H1 (cell line): ENCODE results near the gene TNIK. TPM values are rescaled to one million over a fixed set of nuclear protein-coding genes. Genes with fewer than 3 reads are reported as not detected.

ENCODE experiments used
- CTCF ChIA-PET: fragments of 300-600 bp; sonication (Branson Sonifier 250); formaldehyde crosslinking; loops from one replicate; lab custom pipeline; 2021; ENCODE audit not compliant: partially characterized antibody; lab: Charles Lee
- POLR2A ChIA-PET: fragments of 300-600 bp; sonication (Branson Sonifier 250); formaldehyde crosslinking; loops from one replicate; lab custom pipeline; 2021; ENCODE audit warnings: inconsistent platforms; ENCODE audit not compliant: partially characterized antibody; lab: Charles Lee
- DNase-seq, 2 experiments: peaks; one replicate each; pipeline versions ENCODE4 v3.0.0 to v3.0.0-alpha.2; 2010 to 2022; ENCODE audit warnings: low spot score in 2 of 2, low read depth in 1 of 2, mixed read lengths in 1 of 2
- FAIRE-seq: peaks from 2 replicates; lab custom pipeline; 2011; peaks lifted over from hg19 to GRCh38; lab: Jason Lieb, UNC
- H2AFZ ChIP-seq: 2 replicates; pipeline ENCODE4 v1.8.1; 2012; ENCODE audit warnings: low read length, inconsistent platforms
- H2AK5ac ChIP-seq: 2 replicates; pipeline ENCODE4 v1.6.1; 2013; ENCODE audit warnings: low read depth, low read length
- H2BK120ac ChIP-seq: replicated peaks from 2 replicates; pipeline ENCODE3; 2013; ENCODE audit warnings: low read depth, low read length, inconsistent platforms
- H2BK12ac ChIP-seq: 2 replicates; pipeline ENCODE4 v1.6.1; 2013; ENCODE audit warnings: low read depth, low read length
- H2BK15ac ChIP-seq: 2 replicates; pipeline ENCODE4 v1.6.1; 2013; ENCODE audit warnings: low read length
- H2BK20ac ChIP-seq: 2 replicates; pipeline ENCODE4 v1.6.1; 2013; ENCODE audit warnings: low read length
- H2BK5ac ChIP-seq: 2 replicates; pipeline ENCODE4 v1.6.1; 2013; ENCODE audit warnings: low read depth, low read length
- H3K14ac ChIP-seq: 2 replicates; pipeline ENCODE4 v1.6.1; 2013; ENCODE audit warnings: inconsistent platforms; ENCODE audit not compliant: insufficient read length
- H3K18ac ChIP-seq: 2 replicates; pipeline ENCODE4 v1.6.1; 2013; ENCODE audit warnings: low read length; ENCODE audit errors: extremely low read depth
- H3K23ac ChIP-seq: 2 replicates; pipeline ENCODE4 v1.6.1; 2013; ENCODE audit warnings: inconsistent platforms; ENCODE audit not compliant: insufficient read length
- H3K23me2 ChIP-seq: 2 replicates; pipeline ENCODE4 v1.6.1; 2013; ENCODE audit warnings: low read depth, low read length
- H3K27ac ChIP-seq: 2 replicates; pipeline ENCODE4 v1.6.1; 2011; ENCODE audit warnings: low read depth, low read length, inconsistent platforms
- H3K27me3 ChIP-seq, 4 experiments: replicated peaks in 1 of 4; 1 replicate in 1 of 4; 2 replicates in 3 of 4; pipeline versions ENCODE4 v1.6.1 to v1.8.1; 2011 to 2013; ENCODE audit warnings: low read length in 3 of 4, mild to moderate bottlenecking in 3 of 4, inconsistent platforms in 2 of 4, mixed read lengths in 2 of 4, moderate library complexity in 1 of 4; ENCODE audit not compliant: control insufficient read depth in 3 of 4, insufficient read depth in 3 of 4; ENCODE audit errors: extremely low read depth in 1 of 4
- H3K36me3 ChIP-seq, 4 experiments: 2 replicates each; pipeline versions ENCODE4 v1.6.1 to v1.8.1; 2011 to 2013; ENCODE audit warnings: mild to moderate bottlenecking in 4 of 4, low read length in 3 of 4, moderate library complexity in 2 of 4, control low read depth in 1 of 4, inconsistent platforms in 1 of 4; ENCODE audit not compliant: insufficient read depth in 4 of 4, control insufficient read depth in 2 of 4
- H3K4ac ChIP-seq: replicated peaks from 2 replicates; pipeline ENCODE3; 2013; ENCODE audit warnings: low read length, low read depth, mixed read lengths, inconsistent platforms; ENCODE audit not compliant: insufficient read length
- H3K4me1 ChIP-seq, 4 experiments: replicated peaks in 1 of 4; 1 replicate in 1 of 4; 2 replicates in 3 of 4; pipeline versions ENCODE4 v1.6.1 to v1.8.1; 2011 to 2013; ENCODE audit warnings: low read length in 3 of 4, inconsistent platforms in 2 of 4, mixed read lengths in 1 of 4; ENCODE audit not compliant: insufficient read depth in 4 of 4, control insufficient read depth in 3 of 4
- H3K4me2 ChIP-seq, 2 experiments: 2 replicates each; pipeline versions ENCODE4 v1.6.1 to v1.8.1; 2011 to 2013; ENCODE audit warnings: low read depth in 2 of 2, low read length in 2 of 2, control low read depth in 1 of 2, inconsistent platforms in 1 of 2, mild to moderate bottlenecking in 1 of 2; ENCODE audit not compliant: insufficient read depth in 1 of 2
- H3K4me3 ChIP-seq, 4 experiments: fragments of 200-600, 300-600 bp in 1 of 4; sonication (generic), shearing (Covaris generic), sonication (Bioruptor Twin) in 1 of 4; 2 replicates each; pipeline versions ENCODE4 v1.5.1 to v1.8.1; 2011 to 2016; ENCODE audit warnings: low read length in 4 of 4, low read depth in 3 of 4, control low read depth in 2 of 4, inconsistent platforms in 2 of 4, mild to moderate bottlenecking in 2 of 4, mixed read lengths in 1 of 4, moderate library complexity in 1 of 4; ENCODE audit not compliant: insufficient read depth in 2 of 4; ENCODE audit errors: extremely low read depth in 1 of 4
- H3K56ac ChIP-seq: replicated peaks from 2 replicates; pipeline ENCODE3; 2013; ENCODE audit warnings: low read depth, mild to moderate bottlenecking, mixed read lengths, low read length, inconsistent platforms; ENCODE audit not compliant: insufficient read length
- H3K79me1 ChIP-seq: 2 replicates; pipeline ENCODE4 v1.6.1; 2013; ENCODE audit warnings: low read depth, low read length, control low read depth
- H3K79me2 ChIP-seq, 2 experiments: 2 replicates each; pipeline versions ENCODE4 v1.6.1 to v1.8.1; 2012 to 2013; ENCODE audit warnings: low read length in 2 of 2, mild to moderate bottlenecking in 2 of 2, inconsistent platforms in 1 of 2; ENCODE audit not compliant: insufficient read depth in 2 of 2, control insufficient read depth in 1 of 2
- H3K9ac ChIP-seq, 4 experiments: replicated peaks in 1 of 4; 1 replicate in 1 of 4; 2 replicates in 3 of 4; pipeline versions ENCODE4 v1.6.1 to v1.8.1; 2011 to 2013; ENCODE audit warnings: low read depth in 3 of 4, low read length in 3 of 4, control low read depth in 2 of 4, mild to moderate bottlenecking in 2 of 4, moderate library complexity in 2 of 4, inconsistent platforms in 1 of 4; ENCODE audit errors: extremely low read depth in 1 of 4
- H3K9me3 ChIP-seq, 2 experiments: 2 replicates each; pipeline versions ENCODE4 v1.6.1 to v1.8.1; 2012 to 2013; ENCODE audit warnings: mild to moderate bottlenecking in 2 of 2, moderate library complexity in 2 of 2, control low read depth in 1 of 2, inconsistent platforms in 1 of 2, low read depth in 1 of 2, low read length in 1 of 2, mixed read lengths in 1 of 2; ENCODE audit not compliant: insufficient read depth in 2 of 2
- H4K20me1 ChIP-seq, 2 experiments: replicated peaks in 1 of 2; 2 replicates each; pipeline versions ENCODE3 to v1.8.1; 2011 to 2013; ENCODE audit warnings: inconsistent platforms in 2 of 2, low read length in 2 of 2, mild to moderate bottlenecking in 1 of 2; ENCODE audit not compliant: insufficient read depth in 2 of 2, control insufficient read depth in 1 of 2
- H4K5ac ChIP-seq: 2 replicates; pipeline ENCODE4 v1.6.1; 2013; ENCODE audit warnings: low read length, low read depth, mixed read lengths, inconsistent platforms; ENCODE audit not compliant: insufficient read length
- H4K8ac ChIP-seq: 2 replicates; pipeline ENCODE4 v1.8.0; 2013; ENCODE audit warnings: mild to moderate bottlenecking, moderate library complexity, low read length, inconsistent platforms; ENCODE audit not compliant: insufficient read depth; ENCODE audit errors: extremely low read depth
- H4K91ac ChIP-seq: replicated peaks from 2 replicates; pipeline ENCODE3; 2013; ENCODE audit warnings: low read length, mixed read lengths, inconsistent platforms; ENCODE audit not compliant: insufficient read length
- CEBPB ChIP-seq: IDR thresholded peaks from 2 replicates; pipeline ENCODE4 v1.6.1; 2012; ENCODE audit warnings: low read depth, low read length
- EGR1 ChIP-seq: IDR thresholded peaks from 2 replicates; pipeline ENCODE4 v1.6.1; 2011; ENCODE audit warnings: low read depth, low read length, borderline replicate concordance
- GTF2F1 ChIP-seq: IDR thresholded peaks from 2 replicates; pipeline ENCODE4 v1.6.1; 2012; ENCODE audit warnings: low read depth, low read length, improper control_type of control experiment, borderline replicate concordance
- MAFK ChIP-seq: IDR thresholded peaks from 2 replicates; pipeline ENCODE4 v1.6.1; 2012; ENCODE audit warnings: low read depth, mild to moderate bottlenecking, improper control_type of control experiment, low read length
- NANOG ChIP-seq: IDR thresholded peaks from 2 replicates; pipeline ENCODE4 v1.6.1; 2011; ENCODE audit warnings: low read length, low read depth, mild to moderate bottlenecking, inconsistent platforms; ENCODE audit not compliant: insufficient read depth, poor library complexity, severe bottlenecking
- RXRA ChIP-seq: IDR thresholded peaks from 2 replicates; pipeline ENCODE4 v1.6.1; 2011; ENCODE audit warnings: low read depth, mild to moderate bottlenecking, low read length, moderate library complexity; ENCODE audit not compliant: insufficient read depth
- SP1 ChIP-seq: IDR thresholded peaks from 2 replicates; pipeline ENCODE4 v1.6.1; 2011; ENCODE audit warnings: low read depth, low read length
- YY1 ChIP-seq: IDR thresholded peaks from 2 replicates; pipeline ENCODE4 v1.6.1; 2011; ENCODE audit warnings: low read depth, mild to moderate bottlenecking, low read length
- WGBS, 2 experiments: shearing (Covaris generic) in 1 of 2; methylation state at CpG; one replicate each; pipeline versions ENCODE4 v1.1.6 to v1.1.7; 2013 to 2015; ENCODE audit warnings: low lambda C conversion rate in 2 of 2, mixed read lengths in 2 of 2, inconsistent platforms in 1 of 2, low coverage in 1 of 2, missing lambda C conversion rate in 1 of 2; ENCODE audit not compliant: insufficient replicate concordance in 2 of 2, insufficient coverage in 1 of 2, insufficient read length in 1 of 2; ENCODE audit errors: extremely low coverage in 1 of 2, missing lambda C conversion rate in 1 of 2; 5-methylcytosine and 5-hydroxymethylcytosine counted together
- polyA plus RNA-seq, 7 experiments: library from polyadenylated mRNA; depleted of rRNA in 3 of 7; stranded (reverse) in 5 of 7; unstranded in 2 of 7; fragments of >200 nt in 5 of 7; fragments of 200-250 nt in 2 of 7; gene quantifications; 1 replicate in 5 of 7; 2 replicates in 1 of 7; 4 replicates in 1 of 7; pipeline versions ENCODE4 v1.2.1 to v1.2.3, GENCODE V29; 2011 to 2013; ENCODE audit warnings: missing spikeins in 2 of 7, mixed read lengths in 2 of 7
- total RNA-seq: library from RNA; stranded (reverse); fragmentation: NEBNext Ultra II Directional; extraction: Animal tissue kit (Norgen Biotek cat#: 25700); gene quantifications from 2 replicates; pipeline ENCODE4 v1.2.1, GENCODE V29; 2021

TNIK gene
- total and polyA plus RNA-seq, 2 of the 8 experiments (the other 6 are each of a cell fraction or from before 2014, with no cell fraction given): 7.4 to 42.0 TPM

- DNase-seq: no peak
- no peaks in the 10 kb centered on the region for H3K79me1 ChIP-seq
- FAIRE-seq: no peak
- no peak overlapping the region for H3K18ac ChIP-seq
- H2BK20ac ChIP-seq: no peak overlapping the region
- no peaks in the 10 kb centered on the region; the same call in 1 of the 2 replicates for H3K23me2 ChIP-seq
- no peak overlapping the region for H3K9ac ChIP-seq
- H3K4me2 ChIP-seq: no peak overlapping the region
- ChIA-PET CTCF (interaction anchor here (0.8 to 3.4 kb wide), 14 partner anchors 9 to 186 kb away, joined by 3 to 10 read pairs (median 4); no protein-coding TSS in a partner anchor), POLR2A (no interaction called here)
- no peak overlapping the region for H3K23ac ChIP-seq
- no peak overlapping the region for H3K27ac ChIP-seq
- H3K4me1 ChIP-seq: peaks cover 0 to 13% (median 5%) of the 10 kb centered on the region in 4 experiments; a peak in 4 of 7 replicates
- H2BK12ac ChIP-seq: no peak overlapping the region
- no peak overlapping the region for H2BK5ac ChIP-seq
- no peak overlapping the region for H4K5ac ChIP-seq
- no peak overlapping the region for H3K14ac ChIP-seq
- no peaks in the 10 kb centered on the region for H3K27me3 ChIP-seq
- TF ChIP-seq EGR1 (no peak), SP1 (no peak), GTF2F1 (no peak), RXRA (no peak), CEBPB (no peak), NANOG (no peak), YY1 (no peak), MAFK (no peak)
- H3K36me3 ChIP-seq: no peaks in the 10 kb centered on the region
- H2BK15ac ChIP-seq: no peak overlapping the region
- H3K4ac ChIP-seq: no peak overlapping the region
- H4K20me1 ChIP-seq: no peaks in the 10 kb centered on the region
- H2BK120ac ChIP-seq: no peak overlapping the region
- no peak overlapping the region for H3K4me3 ChIP-seq
- no peak overlapping the region for H4K91ac ChIP-seq
- no peak overlapping the region for H3K56ac ChIP-seq
- 89% methylated on average over 4 of the region's 4 CpGs; no CpG with 5 or more reads in 1 of the 2 experiments for WGBS, 2 experiments
- H4K8ac ChIP-seq: no peak overlapping the region
- no peak overlapping the region for H2AK5ac ChIP-seq
- no peaks in the 10 kb centered on the region for H3K9me3 ChIP-seq
- H2AFZ ChIP-seq: no peak overlapping the region
- H3K79me2 ChIP-seq: peaks cover 0 to 8% of the 10 kb centered on the region in 2 experiments; a peak in 2 of 4 replicates
Observed at GRCh38 chr3:171329746-171330145, 130.5 kb downstream of the TNIK start.
